Occipital lobe (tissue), 2 donors: ENCODE measurements around the gene FAM174A. TPM values are rescaled to one million over a fixed set of nuclear protein-coding genes. Genes with fewer than 3 reads are reported as not detected.
"Not testable (repeated sequence)": the region's sequence is repeated elsewhere in the genome, so short reads cannot be mapped to it uniquely, and the experiment has no call there.

Source experiments
- DNase-seq: peaks from one replicate; lab custom pipeline; 2025; lab: John Stamatoyannopoulos, UW
- total RNA-seq: library from RNA; depleted of rRNA; stranded (reverse); fragments of >200 nt; gene quantifications from one replicate; pipeline ENCODE4 v1.2.3, GENCODE V29; 2014

Gene FAM174A
- total RNA-seq, 1 donor from 2014 or later, result 24.5 TPM

DNA sequence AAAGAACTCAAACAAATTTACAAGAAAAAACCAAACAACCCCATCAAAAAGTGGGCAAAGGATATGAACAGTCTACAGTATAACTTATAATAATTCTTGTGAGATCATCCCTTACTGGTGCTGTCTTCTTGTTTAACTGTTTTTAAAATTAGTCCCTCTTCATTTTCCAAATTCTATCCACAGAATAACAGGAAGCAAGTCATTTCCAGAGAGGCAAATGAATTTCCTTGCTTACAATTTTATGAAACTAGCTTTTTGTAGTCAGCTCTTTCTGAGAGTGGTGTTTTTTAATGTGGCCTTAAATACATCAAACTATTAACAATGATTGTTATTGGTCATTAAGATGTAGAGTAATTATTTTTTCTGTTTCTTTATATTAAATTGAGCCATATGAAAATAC, 40.6 kb downstream of the FAM174A start:
- no peak for DNase-seq

DNA sequence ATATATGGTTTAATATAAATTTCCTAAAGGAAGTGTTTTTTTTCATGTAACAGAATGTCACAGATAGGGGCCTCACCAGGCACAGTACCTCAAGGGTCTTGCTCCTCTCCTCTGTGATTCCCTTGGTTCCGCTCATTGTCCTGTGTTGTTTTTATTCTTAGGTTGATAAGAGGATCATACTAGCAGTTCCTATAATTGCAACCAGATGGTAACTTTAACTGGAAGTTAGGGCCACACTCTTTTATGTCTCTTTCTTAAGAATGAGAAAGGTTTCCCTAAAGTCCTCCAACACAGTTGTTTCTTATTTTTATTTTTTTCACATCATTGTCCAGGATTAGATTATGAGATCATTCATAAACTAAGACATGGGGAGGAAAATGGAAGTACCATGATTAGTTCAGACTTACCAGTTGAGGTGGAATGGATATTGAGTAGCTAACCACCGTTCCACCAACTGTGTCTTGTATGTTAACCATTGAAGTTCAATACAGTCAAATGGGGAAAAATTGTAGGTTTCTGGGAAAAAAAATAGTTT, 41.1 kb downstream of the FAM174A start:
- no peak for DNase-seq

DNA sequence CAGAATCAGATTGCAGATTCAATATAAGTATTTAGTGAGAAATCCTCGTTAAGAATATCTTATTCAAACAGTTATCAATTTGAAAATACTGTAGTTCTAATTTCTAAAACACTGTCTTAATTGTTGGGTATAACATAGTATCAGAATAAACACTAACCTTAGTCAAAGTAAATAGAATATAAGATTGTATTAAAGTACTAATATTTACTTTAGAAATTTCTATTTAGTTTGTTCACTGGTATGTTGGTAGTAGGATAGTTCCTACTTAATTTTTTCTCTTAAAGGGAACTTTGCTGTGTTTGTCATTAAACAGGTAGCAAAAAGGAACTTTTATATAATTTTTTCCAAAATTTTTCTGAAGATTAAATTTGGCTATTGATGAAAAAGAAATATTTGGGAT, 42.3 kb downstream of the FAM174A start:
- DNase-seq, result no peak

DNA sequence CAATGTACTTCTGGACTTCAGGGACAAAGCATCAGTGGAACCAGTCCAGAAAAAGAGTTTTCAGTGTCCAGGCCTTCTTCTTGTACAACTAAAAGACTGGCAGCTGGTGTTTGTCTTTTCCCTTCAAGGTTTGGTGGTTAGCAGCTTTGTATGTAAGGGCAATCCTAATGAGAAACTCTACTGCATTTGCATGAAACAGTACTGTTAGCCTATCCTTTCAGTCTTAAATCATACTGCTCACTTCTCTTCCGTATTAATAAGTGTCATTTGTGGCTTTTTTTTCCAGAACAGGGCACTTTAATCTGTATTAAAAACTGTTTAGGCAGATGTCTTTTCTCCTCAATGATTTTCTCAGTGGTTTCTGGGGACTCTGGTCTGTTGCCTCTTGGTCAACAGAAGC, 48.9 kb downstream of the FAM174A start:
- no peak for DNase-seq

DNA sequence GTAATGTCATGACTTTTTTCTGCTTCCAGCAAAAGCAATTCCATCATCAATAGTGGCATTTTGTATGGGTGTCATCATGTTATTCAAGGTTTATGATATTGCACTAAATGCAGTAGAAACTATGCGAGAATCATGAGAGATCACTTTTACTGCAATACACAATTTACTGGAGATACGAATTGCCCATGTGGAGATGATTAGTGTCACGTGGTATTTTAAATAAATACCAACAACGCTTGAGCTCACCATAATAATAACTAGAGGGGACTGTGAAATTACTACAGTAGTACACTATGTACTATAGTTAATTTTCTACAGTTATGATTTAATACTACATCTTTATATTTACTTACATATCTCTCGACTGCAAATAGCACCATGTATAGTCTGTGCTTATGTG, 49.7 kb downstream of the FAM174A start:
- DNase-seq, result no peak

DNA sequence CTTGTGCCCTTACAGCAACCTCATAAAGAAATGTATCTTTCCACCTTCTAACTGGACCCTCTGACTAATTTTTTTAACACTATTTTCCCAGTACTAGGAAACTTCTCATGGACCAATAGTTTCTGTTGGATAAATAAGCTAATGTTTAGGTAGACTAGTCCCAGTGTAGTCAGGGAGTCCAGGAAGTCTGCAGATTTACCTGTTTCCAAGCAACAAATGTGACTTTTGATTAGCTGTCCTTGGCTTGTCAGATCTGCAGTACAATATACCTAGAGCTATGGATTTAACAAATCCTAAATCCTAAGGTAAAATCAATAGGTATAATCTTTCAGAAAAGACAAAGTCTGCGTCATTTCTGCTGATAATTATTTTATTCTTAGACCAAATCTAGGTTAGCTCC, 55.7 kb downstream of the FAM174A start:
- DNase-seq, result no peak

DNA sequence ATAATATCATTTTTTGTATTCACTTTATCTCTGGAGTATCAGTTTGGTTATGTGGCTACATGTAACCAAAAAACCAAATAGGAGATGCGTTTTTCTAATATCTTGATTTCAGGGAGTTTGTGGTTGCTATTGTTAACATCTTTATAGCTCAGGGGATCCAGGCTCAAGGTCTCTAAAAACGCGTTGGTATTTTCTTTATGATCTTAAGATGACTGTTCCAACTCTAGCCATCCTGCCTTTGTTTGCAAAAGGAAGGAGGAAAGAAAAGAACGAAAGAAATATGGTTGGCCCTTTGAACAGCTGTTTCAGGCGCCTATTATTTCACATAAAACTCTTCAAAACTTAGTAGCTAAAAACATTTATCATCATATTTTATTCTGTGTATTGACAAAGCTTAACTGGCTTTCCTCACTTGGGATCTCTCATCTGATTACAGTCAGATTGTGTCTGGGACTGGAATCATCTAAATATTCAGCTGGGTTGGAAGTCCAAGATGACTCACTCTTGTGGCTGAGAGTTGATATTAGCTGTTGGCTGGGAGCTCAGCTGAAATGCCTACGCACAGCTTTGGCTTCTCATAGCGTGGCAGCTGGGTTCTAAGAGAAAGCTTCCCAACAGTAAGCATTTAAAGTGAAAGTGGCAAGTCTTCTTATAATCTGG, 60.1 kb downstream of the FAM174A start:
- peak; percentile 20 for DNase-seq

DNA sequence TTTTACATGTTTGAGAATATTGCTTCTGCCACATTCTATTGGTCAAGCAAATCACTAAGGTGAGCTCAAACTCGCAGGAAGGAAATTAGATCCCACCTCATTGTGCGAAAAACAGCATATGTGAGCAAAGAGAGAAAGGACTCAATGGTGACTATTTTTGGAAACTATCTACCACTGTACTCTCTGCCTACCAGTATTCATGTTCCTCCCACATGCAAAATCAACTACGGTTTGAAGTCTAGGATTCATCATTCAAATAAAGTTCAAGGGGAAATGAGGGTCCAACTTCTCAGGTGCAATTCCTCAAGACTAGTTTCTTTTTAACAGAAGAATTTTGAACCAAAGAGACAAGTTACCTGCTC, 60.6 kb downstream of the FAM174A start:
- DNase-seq, result no peak

DNA sequence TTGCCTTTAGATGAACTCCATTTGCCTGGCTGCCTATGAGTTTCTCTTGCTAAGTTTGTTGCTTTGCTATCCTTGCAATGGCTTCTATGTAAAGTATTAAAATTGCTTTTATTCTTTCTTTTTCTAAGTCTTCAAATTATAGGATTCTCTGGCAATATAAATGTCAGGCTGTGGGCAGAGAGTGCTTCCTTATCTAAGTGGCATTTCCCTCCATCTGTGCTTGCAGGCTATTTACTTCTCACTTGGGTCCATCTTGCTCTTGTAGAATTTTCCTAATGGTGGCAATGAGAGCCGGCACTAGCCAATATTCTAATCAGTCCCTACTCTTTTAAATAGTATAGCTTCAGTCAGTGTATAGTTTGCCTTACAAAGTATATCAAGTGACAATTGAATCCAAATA, 63.3 kb downstream of the FAM174A start:
- no peak for DNase-seq

DNA sequence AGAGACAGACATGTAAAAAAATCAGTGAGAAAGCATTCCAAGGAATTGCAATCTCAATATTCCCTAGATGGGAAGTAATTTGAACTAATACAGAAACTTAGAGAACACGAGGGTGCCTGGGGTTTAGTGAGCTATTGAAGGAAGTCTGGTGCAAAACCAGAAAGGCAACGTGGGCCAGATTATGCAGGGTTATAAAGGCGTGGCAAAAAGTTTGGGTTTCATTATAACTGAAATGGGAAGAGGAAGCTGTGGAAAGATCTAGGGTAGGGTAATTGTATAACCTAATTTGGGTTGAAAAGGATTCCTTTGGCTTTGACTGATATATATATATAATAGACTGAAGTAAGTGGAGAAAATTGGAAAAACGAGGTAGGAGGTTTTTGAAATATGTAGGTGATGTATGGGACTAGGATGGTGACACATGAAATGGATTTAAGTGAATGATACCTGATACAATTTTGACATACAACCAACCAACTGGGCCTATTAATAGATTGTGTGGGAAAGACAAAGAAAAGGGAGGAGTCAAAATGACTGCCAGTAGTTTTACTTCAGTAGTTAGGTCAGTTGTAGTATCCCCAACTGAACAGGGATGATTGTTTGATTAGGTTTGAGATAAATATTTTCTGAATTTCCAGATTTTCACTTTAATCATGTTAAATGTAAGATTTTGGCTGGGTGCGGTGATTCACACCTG, 65.3 kb downstream of the FAM174A start:
- DNase-seq, result no peak

DNA sequence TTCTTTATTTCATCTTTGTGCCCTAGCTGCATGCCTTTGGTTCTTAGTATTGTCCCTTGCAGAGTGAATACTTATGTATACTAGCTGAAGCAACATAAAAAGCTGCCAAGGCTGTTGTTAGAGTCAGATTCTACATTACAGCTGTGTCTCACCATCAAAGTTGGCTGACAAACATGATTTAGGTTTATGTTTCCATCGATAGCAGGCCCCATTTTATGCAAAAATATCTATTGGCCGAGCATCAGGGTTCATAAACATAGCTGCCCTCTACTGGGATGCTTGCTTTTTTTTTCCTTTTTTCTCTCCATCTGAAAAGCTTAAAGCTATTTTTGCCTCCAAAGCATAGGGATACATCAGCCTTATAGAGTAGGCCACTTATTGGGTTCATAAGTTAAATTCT, 68.0 kb downstream of the FAM174A start:
- DNase-seq, result no peak

DNA sequence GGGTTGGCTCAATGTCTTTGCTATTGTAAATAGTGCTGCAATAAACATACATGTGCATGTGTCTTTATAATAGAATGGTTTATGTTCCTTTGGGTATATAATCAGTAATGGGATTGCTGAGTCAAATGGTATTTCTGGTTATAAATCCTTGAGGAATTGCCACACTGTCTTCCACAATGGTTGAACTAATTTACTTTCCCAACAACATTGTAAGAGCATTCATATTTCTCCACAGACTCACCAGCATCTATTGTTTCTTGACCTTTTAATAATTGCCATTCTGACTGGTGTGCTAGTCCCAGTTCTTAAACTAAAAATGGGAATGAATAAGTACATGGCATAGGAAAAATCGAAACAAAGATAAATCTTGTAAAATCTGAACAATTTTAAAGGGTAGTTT, 68.8 kb downstream of the FAM174A start:
- not testable (repeated sequence) for DNase-seq

DNA sequence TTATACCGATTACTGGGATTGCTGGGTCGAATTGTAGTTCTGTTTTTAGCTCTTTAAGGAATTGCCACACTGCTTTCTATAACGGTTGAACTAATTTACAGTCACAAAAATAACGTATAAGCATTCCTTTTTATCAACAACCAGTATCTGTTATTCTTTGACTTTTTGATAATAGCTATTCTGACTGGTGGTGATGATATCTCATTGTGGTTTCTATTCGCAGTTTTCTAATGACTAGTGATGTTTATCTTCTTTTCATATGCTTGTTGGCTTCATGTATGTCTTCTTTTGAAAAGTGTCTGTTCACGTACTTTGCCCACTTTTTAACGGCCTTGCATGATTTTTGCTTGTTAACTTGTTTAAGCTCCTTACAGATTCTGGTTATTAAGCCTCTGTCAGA, 74.4 kb downstream of the FAM174A start:
- no peak for DNase-seq

DNA sequence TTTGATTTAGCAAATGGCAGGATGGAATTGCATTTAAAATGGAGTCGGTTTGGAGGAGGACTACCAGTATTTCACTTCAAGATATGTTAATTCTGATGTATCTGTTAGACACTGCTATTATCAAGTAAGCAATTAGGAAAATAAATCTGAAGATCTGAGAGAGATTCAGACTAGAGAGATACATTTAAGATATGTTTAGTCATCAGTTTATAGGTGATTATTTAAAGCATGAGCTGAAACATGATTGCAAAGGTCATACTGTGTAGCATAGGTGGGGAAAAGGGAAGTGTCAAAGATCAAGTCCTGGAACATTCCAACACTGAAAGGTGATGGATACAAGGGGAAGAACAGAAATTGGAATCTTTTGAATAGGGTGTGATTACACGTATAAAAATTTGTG, 79.1 kb downstream of the FAM174A start:
- DNase-seq, result no peak

DNA sequence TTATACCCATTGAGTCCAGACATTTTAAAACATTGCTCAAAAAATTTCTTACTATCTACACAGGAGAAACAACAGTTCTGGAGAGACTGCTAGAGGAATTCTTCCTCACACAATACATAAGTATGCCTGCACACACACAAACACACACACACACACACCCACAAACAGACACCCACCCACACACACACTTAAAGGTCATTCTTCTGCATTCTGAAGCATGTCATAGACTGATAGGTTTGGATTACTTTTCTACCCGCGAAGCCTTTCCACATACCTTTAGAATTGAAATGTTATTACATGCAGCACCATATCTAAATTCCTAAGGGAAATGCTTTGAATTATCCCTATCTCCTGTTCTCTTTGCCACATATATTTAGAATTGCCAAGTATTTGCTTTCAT, 80.2 kb downstream of the FAM174A start:
- DNase-seq, result no peak

DNA sequence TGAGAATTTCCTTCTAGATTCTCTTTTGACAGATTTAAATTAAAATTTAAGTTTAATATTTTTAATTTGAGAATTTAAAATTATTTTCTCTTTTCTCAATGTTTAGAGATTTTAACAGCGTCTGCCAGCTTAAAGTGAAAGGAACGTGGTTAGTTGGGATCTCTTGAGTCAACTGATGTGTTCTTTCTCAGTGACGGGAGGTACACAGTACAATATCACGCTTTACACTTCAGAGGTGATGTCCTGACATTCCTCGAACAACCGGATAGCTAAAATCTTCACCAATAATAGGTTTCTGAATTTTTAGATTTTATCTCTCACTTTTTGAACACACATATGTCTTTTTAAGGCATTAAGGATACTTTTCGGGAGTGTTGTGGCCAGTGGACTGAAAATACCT, 81.1 kb downstream of the FAM174A start:
- DNase-seq, result no peak

DNA sequence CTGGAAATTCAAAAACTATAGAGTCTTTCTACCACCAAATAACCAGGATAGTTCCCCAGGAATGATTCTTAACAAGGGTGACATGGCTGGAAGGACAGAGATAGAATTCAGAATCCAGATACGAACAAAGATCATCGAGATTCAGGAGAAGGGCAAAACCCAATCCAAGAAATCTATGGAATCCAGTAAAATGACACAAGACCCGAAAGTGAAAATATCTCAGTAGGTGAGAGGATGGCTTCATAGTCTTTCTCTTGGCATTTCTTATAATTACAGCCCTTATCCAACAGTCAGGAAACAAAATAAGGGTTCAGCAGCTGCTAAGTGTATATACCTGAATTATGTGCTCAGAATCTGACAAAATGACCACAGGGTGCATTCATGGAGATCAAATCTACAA, 81.8 kb downstream of the FAM174A start:
- DNase-seq, result no peak

DNA sequence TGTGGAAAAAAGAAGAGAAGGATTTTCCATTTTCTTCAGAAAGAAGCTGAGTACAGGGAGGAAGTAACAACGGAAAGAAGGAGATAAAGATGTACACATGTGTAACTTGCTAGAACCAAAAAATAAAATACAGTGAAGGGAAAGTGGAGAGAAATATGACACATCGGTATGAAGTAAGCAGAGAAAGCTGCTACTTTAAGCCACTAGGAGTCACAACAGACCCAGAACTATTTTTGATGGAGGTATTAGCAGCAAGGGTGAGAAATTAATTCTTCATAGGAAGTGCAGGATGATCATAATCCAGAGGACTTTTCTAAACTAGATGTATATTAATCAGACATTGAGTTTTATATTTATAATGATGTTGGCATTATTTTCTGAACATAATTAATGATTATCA, 88.5 kb downstream of the FAM174A start:
- no peak for DNase-seq

DNA sequence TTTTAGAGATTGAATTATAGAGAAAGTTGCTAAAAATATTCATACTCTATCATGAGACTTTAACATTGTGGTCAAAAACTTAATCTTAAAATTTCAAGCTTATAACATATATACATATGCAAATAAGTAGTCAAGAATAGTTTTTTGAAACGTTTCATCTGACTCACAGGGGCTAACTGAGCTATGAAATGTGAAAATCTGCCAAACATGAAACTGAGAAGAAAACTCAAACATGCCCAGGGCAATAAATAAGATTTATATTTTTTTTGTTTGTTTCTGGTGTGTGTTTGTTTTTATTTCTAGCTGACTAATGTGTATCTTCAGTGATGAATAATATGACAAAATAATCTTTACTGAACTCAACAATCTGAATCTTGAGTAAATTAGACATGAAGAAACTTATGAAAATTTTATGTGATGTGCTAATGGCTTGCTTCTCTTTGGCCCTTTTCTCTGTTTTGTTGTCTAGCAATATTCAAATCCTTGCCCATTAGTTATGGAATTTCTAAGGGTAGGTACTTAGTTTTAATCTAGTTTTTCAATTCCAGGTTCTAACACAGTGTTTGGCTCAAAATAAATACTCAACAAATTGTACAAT, 99.9 kb downstream of the FAM174A start:
- no peak for DNase-seq
